Measurements from ENCODE around the gene GCNT3.

Gene GCNT3

GRCh38 chr15:59662260-59662659 lies 50.7 kb downstream of the GCNT3 start:
- in situ Hi-C loops (cut with HindIII; ENCODE audit: low pct_ligation_motif_present, low pct_unique_long_range_greater_than_20kb, low sequenced_read_pairs) = no loop called here
- DNase-seq = no peak

GRCh38 chr15:59668556-59668955 lies 57.0 kb downstream of the GCNT3 start:
- DNase-seq = no peak
- in situ Hi-C loops (cut with HindIII; ENCODE audit: low pct_ligation_motif_present, low pct_unique_long_range_greater_than_20kb, low sequenced_read_pairs) = no loop called here
